DOHH2 (cell line): ENCODE measurements around the gene C19orf67.

Experiments used
- CTCF ChIP-seq: fragments of 200-600 bp; sonication (generic); IDR thresholded peaks from one replicate; pipeline ENCODE4 v1.5.1; 2014; ENCODE audit warnings: antibody characterized with exemption, mild to moderate bottlenecking, low read depth, low read length; ENCODE audit not compliant: poor library complexity, severe bottlenecking
- EZH2phosphoT487 ChIP-seq: fragments of 200-600 bp; sonication (generic); IDR thresholded peaks from 2 replicates; pipeline ENCODE4 v1.6.1; 2017; ENCODE audit warnings: borderline replicate concordance, mild to moderate bottlenecking, antibody characterized with exemption, low read length, moderate library complexity, mixed read lengths

GRCh38 chr19:14112809-14113385 is 27.3 kb upstream of the C19orf67 start:
- TF ChIP-seq CTCF (no peak), EZH2phosphoT487 (no peak)
